Naive thymus-derived CD4-positive, alpha-beta T cell (primary cell): ENCODE measurements around the gene MND1. TPM values are rescaled to one million over a fixed set of nuclear protein-coding genes. Genes with fewer than 3 reads are reported as not detected.
A peak's percentile ranks its signal among the peaks of the same experiment; 100 is the strongest.

Experiments used
- ATAC-seq: fragments of 150-1000 bp; cut with Tn5 transposase; 2 replicates; pipeline ENCODE4 v1.10.0; 2021; ENCODE audit warnings: mild to moderate bottlenecking, moderate library complexity
- CTCF ChIA-PET: fragments of 350-600 bp; sonication (Branson Sonifier 250); formaldehyde crosslinking; loops from one replicate; lab custom pipeline; 2021; ENCODE audit warnings: antibody characterized with exemption; lab: Charles Lee
- POLR2A ChIA-PET: fragments of 350-600 bp; sonication (Branson Sonifier 250); formaldehyde crosslinking; loops from one replicate; lab custom pipeline; 2021; ENCODE audit warnings: antibody characterized with exemption, inconsistent platforms; lab: Charles Lee
- DNase-seq, 9 donors: peaks; one replicate each; pipeline versions ENCODE4 v3.0.0 to v3.0.0-alpha.2; 2020 to 2022; ENCODE audit warnings: mixed read lengths in 1 of 9
- H3K27ac ChIP-seq: one replicate; pipeline ENCODE4 v1.7.0; 2013; ENCODE audit warnings: mild to moderate bottlenecking, low read depth, low read length, moderate library complexity
- H3K27me3 ChIP-seq, 2 donors: one replicate each; pipeline ENCODE4 v1.7.0; 2013; ENCODE audit warnings: low read length in 2 of 2, mild to moderate bottlenecking in 2 of 2, moderate library complexity in 2 of 2; ENCODE audit not compliant: control insufficient read depth in 2 of 2, insufficient read depth in 2 of 2
- H3K36me3 ChIP-seq, 3 experiments: 1 replicate in 2 of 3; 2 replicates in 1 of 3; pipeline ENCODE4 v1.7.0; 2013; ENCODE audit warnings: low read length in 3 of 3, mild to moderate bottlenecking in 3 of 3, moderate library complexity in 1 of 3; ENCODE audit not compliant: insufficient read depth in 3 of 3, control insufficient read depth in 2 of 3
- H3K4me1 ChIP-seq, 2 donors: one replicate each; pipeline ENCODE4 v1.7.0; 2013; ENCODE audit warnings: low read length in 2 of 2, mild to moderate bottlenecking in 2 of 2, moderate library complexity in 1 of 2; ENCODE audit not compliant: control insufficient read depth in 2 of 2, insufficient read depth in 2 of 2
- H3K4me3 ChIP-seq: 2 replicates; pipeline ENCODE4 v1.7.0; 2013; ENCODE audit warnings: mild to moderate bottlenecking, low read length
- H3K9me3 ChIP-seq, 3 experiments: 1 replicate in 2 of 3; 2 replicates in 1 of 3; pipeline ENCODE4 v1.7.0; 2013; ENCODE audit warnings: low read length in 3 of 3; ENCODE audit not compliant: control insufficient read depth in 2 of 3
- H3K27ac Mint-ChIP-seq, 9 donors: one replicate each; pipeline ENCODE4 v1.8.0; 2020 to 2022; ENCODE audit warnings: mixed read lengths in 9 of 9, mild to moderate bottlenecking in 8 of 9, moderate library complexity in 5 of 9, inconsistent platforms in 2 of 9
- H3K27me3 Mint-ChIP-seq, 5 donors: one replicate each; pipeline ENCODE4 v1.8.0; 2021 to 2022; ENCODE audit warnings: mixed read lengths in 5 of 5, mild to moderate bottlenecking in 1 of 5
- H3K36me3 Mint-ChIP-seq, 5 donors: one replicate each; pipeline ENCODE4 v1.8.0; 2020 to 2022; ENCODE audit warnings: mixed read lengths in 5 of 5, mild to moderate bottlenecking in 3 of 5, inconsistent platforms in 1 of 5
- H3K4me1 Mint-ChIP-seq, 7 donors: one replicate each; pipeline ENCODE4 v1.8.0; 2020 to 2022; ENCODE audit warnings: mixed read lengths in 7 of 7, mild to moderate bottlenecking in 3 of 7, inconsistent platforms in 1 of 7
- H3K4me3 Mint-ChIP-seq, 10 donors: one replicate each; pipeline ENCODE4 v1.8.0; 2020 to 2022; ENCODE audit warnings: mild to moderate bottlenecking in 10 of 10, mixed read lengths in 10 of 10, moderate library complexity in 6 of 10, inconsistent platforms in 2 of 10
- H3K9me3 Mint-ChIP-seq, 11 donors: one replicate each; pipeline ENCODE4 v1.8.0; 2020 to 2022; ENCODE audit warnings: mixed read lengths in 11 of 11, mild to moderate bottlenecking in 4 of 11, inconsistent platforms in 1 of 11, moderate library complexity in 1 of 11
- intact Hi-C, 2 donors: fragments of 100-400 bp; cut with micrococcal nuclease; formaldehyde crosslinking; loops; one replicate each; pipeline ENCODE4 v1.15.1; 2023
- polyA plus RNA-seq, 2 donors: library from polyadenylated mRNA; unstranded; fragments of 300-500 nt; fragmentation: Illumina TruSeq; gene quantifications; one replicate each; pipeline ENCODE4 v1.2.3, GENCODE V29; 2021
- total RNA-seq, 6 experiments: library from RNA in 5 of 6; stranded (reverse) in 5 of 6; gene quantifications; 1 replicate in 5 of 6; 2 replicates in 1 of 6; pipeline ENCODE4 v1.2.3 and lab custom pipeline; 2021 to 2026

The MND1 gene
- total and polyA plus RNA-seq, 7 experiments from 2014 or later: 0.75 to 13.5 TPM; not detected in 5

DNA sequence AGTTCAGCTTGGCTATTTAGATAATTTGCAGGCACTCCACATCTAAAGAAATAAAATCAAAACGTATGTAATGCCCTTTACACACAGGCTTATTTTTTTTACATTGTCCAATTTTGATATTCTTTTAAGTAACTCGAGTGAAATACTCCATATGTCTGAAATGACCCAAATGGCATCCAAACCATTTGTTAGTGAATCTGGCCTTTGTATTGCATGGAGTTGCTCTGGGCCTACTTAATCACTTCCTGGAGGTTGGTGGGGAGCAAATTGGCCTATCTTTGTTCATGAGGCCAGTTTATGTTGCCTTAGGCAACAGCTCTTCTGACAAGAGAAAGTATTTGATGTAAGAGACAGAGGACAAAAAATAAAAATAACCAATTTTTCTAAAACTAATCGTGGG is 74.1 kb downstream of the MND1 start:
- Mint-ChIP-seq H3K9me3 (peaks cover 0 to 1% (median 0%) of the 10 kb centered on the region in 11 donors), H3K36me3 (peaks cover 0 to 2% (median 0%) of the 10 kb centered on the region in 5 donors), H3K27ac (peak overlapping the region in 5 of 9 donors; percentile 12 to 76 (median 25)), H3K4me1 (peaks cover 0 to 35% (median 20%) of the 10 kb centered on the region in 7 donors), H3K4me3 (no peak overlapping the region), H3K27me3 (no peaks in the 10 kb centered on the region)
- no peak overlapping the region for H3K4me3 ChIP-seq
- H3K27ac ChIP-seq: no peak overlapping the region
- no peaks in the 10 kb centered on the region for H3K9me3 ChIP-seq
- ChIA-PET POLR2A (interaction anchor here (0.5 to 1.3 kb wide), 7 partner anchors 11 to 202 kb away, joined by 3 to 4 read pairs (median 4); no protein-coding TSS in a partner anchor), CTCF (interaction anchor here (0.9 kb wide), 1 partner anchor 73 kb away, joined by 3 read pairs; no protein-coding TSS in a partner anchor)
- DNase-seq: no peak
- intact Hi-C loops: no loop called here
- H3K4me1 ChIP-seq: no peaks in the 10 kb centered on the region
- H3K36me3 ChIP-seq: no peaks in the 10 kb centered on the region
- no peaks in the 10 kb centered on the region for H3K27me3 ChIP-seq
- no peak for ATAC-seq

- H3K27ac Mint-ChIP-seq: peak overlapping the region in 5 of 9 donors; percentile 9 to 76 (median 12)
- Histone ChIP-seq H3K4me1 (no peaks in the 10 kb centered on the region), H3K36me3 (no peaks in the 10 kb centered on the region), H3K27ac (no peak overlapping the region), H3K4me3 (no peak overlapping the region), H3K27me3 (no peaks in the 10 kb centered on the region), H3K9me3 (no peaks in the 10 kb centered on the region)
- peaks cover 0 to 1% (median 0%) of the 10 kb centered on the region in 11 donors for H3K9me3 Mint-ChIP-seq
- intact Hi-C loops: no loop called here
- no peak overlapping the region for H3K4me3 Mint-ChIP-seq
- ChIA-PET POLR2A (interaction anchor here (0.9 to 1.3 kb wide), 4 partner anchors 13 to 202 kb away, joined by 3 to 4 read pairs (median 4); no protein-coding TSS in a partner anchor), CTCF (interaction anchor here (0.9 to 1.0 kb wide), 3 partner anchors 11 to 155 kb away, joined by 3 read pairs; no protein-coding TSS in a partner anchor)
- H3K27me3 Mint-ChIP-seq: no peaks in the 10 kb centered on the region
- ATAC-seq (no peak), DNase-seq (no peak)
- H3K36me3 Mint-ChIP-seq: peaks cover 0 to 2% (median 0%) of the 10 kb centered on the region in 5 donors
- H3K4me1 Mint-ChIP-seq: peaks cover 0 to 35% (median 20%) of the 10 kb centered on the region in 7 donors
These were observed 74.5 kb downstream of the MND1 start for GRCh38 chr4:153419029-153419428.

- ATAC-seq (no peak), DNase-seq (no peak)
- CTCF ChIA-PET: interaction anchor here (0.9 to 1.0 kb wide), 2 partner anchors 10 to 154 kb away, joined by 3 read pairs; no protein-coding TSS in a partner anchor
- no peaks in the 10 kb centered on the region for H3K27me3 ChIP-seq
- peaks cover 0 to 5% of the 10 kb centered on the region in 2 donors for H3K4me1 ChIP-seq
- Mint-ChIP-seq H3K27me3 (no peaks in the 10 kb centered on the region), H3K27ac (peak overlapping the region in 5 of 9 donors; percentile 12 to 48 (median 48)), H3K9me3 (peaks cover 0 to 1% (median 0%) of the 10 kb centered on the region in 11 donors), H3K4me1 (peaks cover 0 to 39% (median 26%) of the 10 kb centered on the region in 7 donors), H3K4me3 (no peak overlapping the region), H3K36me3 (peaks cover 0 to 2% (median 0%) of the 10 kb centered on the region in 5 donors)
- POLR2A ChIA-PET: no interaction called here
- H3K4me3 ChIP-seq: no peak overlapping the region
- H3K9me3 ChIP-seq: no peaks in the 10 kb centered on the region
- H3K27ac ChIP-seq: no peak overlapping the region
- no peaks in the 10 kb centered on the region for H3K36me3 ChIP-seq
- intact Hi-C loops: loop anchor here in 1 of 2 donors (10.0 kb wide), 1 partner anchor 305 kb away; no protein-coding TSS in a partner anchor
These were observed 75.3 kb downstream of the MND1 start for GRCh38 chr4:153419673-153420278.

DNA sequence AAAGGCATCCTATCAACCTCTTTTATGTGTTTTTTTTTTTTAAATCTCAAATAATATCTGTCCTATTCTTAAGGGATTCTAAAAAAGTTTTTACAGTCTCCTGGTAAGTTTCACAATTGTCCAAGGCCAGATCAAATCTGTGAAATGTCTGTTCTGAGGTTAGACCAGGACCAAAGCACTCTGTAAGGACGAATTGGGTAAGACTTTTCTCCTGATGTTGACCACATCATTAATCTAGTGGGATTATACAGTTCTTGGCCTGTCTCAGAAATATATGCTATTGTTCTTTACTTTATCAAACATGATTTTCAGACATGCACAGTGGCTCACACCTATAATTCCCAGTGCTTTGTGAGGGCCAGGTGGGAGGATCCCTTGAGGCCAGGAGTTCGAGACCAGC is 75.9 kb downstream of the MND1 start:
- no peaks in the 10 kb centered on the region for H3K27me3 Mint-ChIP-seq
- H3K4me3 Mint-ChIP-seq: no peak overlapping the region
- Histone ChIP-seq H3K27me3 (no peaks in the 10 kb centered on the region), H3K27ac (no peak overlapping the region), H3K4me3 (no peak overlapping the region), H3K4me1 (peaks cover 0 to 6% of the 10 kb centered on the region in 2 donors), H3K36me3 (no peaks in the 10 kb centered on the region), H3K9me3 (no peaks in the 10 kb centered on the region)
- no peak for ATAC-seq
- H3K9me3 Mint-ChIP-seq: peaks cover 0 to 1% (median 0%) of the 10 kb centered on the region in 11 donors
- H3K4me1 Mint-ChIP-seq: peaks cover 0 to 39% (median 26%) of the 10 kb centered on the region in 7 donors
- no peak for DNase-seq
- peak overlapping the region in 3 of 9 donors; percentile 36 to 69 (median 48) for H3K27ac Mint-ChIP-seq
- ChIA-PET POLR2A (no interaction called here), CTCF (no interaction called here)
- H3K36me3 Mint-ChIP-seq: peaks cover 0 to 2% (median 0%) of the 10 kb centered on the region in 5 donors
- intact Hi-C loops: loop anchor here in 1 of 2 donors (10.0 kb wide), 1 partner anchor 306 kb away; no protein-coding TSS in a partner anchor

GRCh38 chr4:153421941-153422340 is 77.5 kb downstream of the MND1 start:
- H3K4me1 Mint-ChIP-seq: peaks cover 5 to 53% (median 35%) of the 10 kb centered on the region in 7 donors
- no peak overlapping the region for H3K4me3 ChIP-seq
- peaks cover 0 to 1% (median 0%) of the 10 kb centered on the region in 11 donors for H3K9me3 Mint-ChIP-seq
- ATAC-seq: no peak
- peak overlapping the region in 2 of 10 donors; percentile 14 to 42 for H3K4me3 Mint-ChIP-seq
- H3K27me3 Mint-ChIP-seq: no peaks in the 10 kb centered on the region
- CTCF ChIA-PET: interaction anchor here (1.0 kb wide), 1 partner anchor 152 kb away, joined by 4 read pairs; no protein-coding TSS in a partner anchor
- intact Hi-C loops: loop anchor here in 1 of 2 donors (1.0 to 10.0 kb wide), 2 partner anchors 10 to 307 kb away; no protein-coding TSS in a partner anchor
- H3K36me3 ChIP-seq: no peaks in the 10 kb centered on the region
- H3K9me3 ChIP-seq: no peaks in the 10 kb centered on the region
- no peaks in the 10 kb centered on the region for H3K27me3 ChIP-seq
- peaks cover 0 to 2% (median 0%) of the 10 kb centered on the region in 5 donors for H3K36me3 Mint-ChIP-seq
- H3K4me1 ChIP-seq: peaks cover 9 to 20% of the 10 kb centered on the region in 2 donors
- no peak overlapping the region for H3K27ac ChIP-seq
- POLR2A ChIA-PET: interaction anchor here (0.6 to 0.9 kb wide), 4 partner anchors 11 to 66 kb away, joined by 3 read pairs; no protein-coding TSS in a partner anchor
- peak overlapping the region in 3 of 9 donors; percentile 32 to 67 (median 58) for H3K27ac Mint-ChIP-seq
- no peak for DNase-seq

DNA sequence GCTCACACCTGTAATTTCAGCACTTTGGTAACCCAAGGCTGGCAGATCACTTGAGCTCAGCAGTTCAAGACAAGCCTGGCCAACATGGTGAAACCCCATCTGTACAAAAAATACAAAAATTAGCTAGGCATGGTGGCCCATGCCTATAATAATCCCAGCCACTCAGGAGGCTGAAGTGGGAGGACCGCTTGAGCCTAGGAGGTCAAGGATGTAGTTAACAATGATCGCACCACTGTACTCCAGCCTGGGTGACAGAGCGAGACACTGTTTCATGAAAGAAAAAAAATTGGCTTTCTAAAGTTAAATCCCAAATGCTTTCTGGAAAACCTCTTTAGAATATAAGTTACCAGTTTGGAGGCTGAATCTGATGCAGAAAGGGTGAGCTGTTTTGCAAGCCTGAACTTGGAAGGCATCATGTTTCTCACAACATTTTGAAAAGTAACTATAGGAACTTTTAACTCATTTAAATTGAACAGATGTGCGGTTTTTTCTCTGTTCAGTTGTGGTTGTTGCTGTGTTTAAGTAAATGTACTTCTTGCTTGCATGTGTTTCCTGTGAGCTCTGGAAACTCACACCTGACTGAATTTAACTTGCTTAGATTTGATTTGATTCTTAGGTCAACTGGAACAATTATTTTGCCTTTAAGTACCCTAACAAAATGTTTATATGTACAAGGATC is 81.9 kb downstream of the MND1 start:
- ATAC-seq (peak; percentile 88), DNase-seq (peak in 7 of 9 donors; percentile 68 to 89 (median 82))
- Mint-ChIP-seq H3K9me3 (peaks cover 0 to 1% (median 0%) of the 10 kb centered on the region in 11 donors), H3K4me1 (peaks cover 22 to 69% (median 62%) of the 10 kb centered on the region in 7 donors), H3K27ac (peak overlapping the region; percentile 88 to 98 (median 96)), H3K27me3 (no peaks in the 10 kb centered on the region), H3K36me3 (peaks cover 0 to 3% (median 0%) of the 10 kb centered on the region in 5 donors), H3K4me3 (peak overlapping the region in 9 of 10 donors; percentile 47 to 80 (median 76))
- CTCF ChIA-PET: interaction anchor here (0.7 to 3.0 kb wide), 6 partner anchors 41 to 728 kb away, joined by 3 to 10 read pairs (median 4); no protein-coding TSS in a partner anchor
- Histone ChIP-seq H3K4me1 (peaks cover 18 to 57% of the 10 kb centered on the region in 2 donors), H3K36me3 (no peaks in the 10 kb centered on the region), H3K27me3 (no peaks in the 10 kb centered on the region), H3K4me3 (peak overlapping the region; percentile 5), H3K27ac (peak overlapping the region; percentile 79), H3K9me3 (no peaks in the 10 kb centered on the region)
- POLR2A ChIA-PET: interaction anchor here (0.7 to 2.4 kb wide), 10 partner anchors 12 to 150 kb away, joined by 3 to 17 read pairs (median 5); partner anchors contain the start of gene TMEM131L
- intact Hi-C loops: loop anchor here in 1 of 2 donors (1.0 to 10.0 kb wide), 7 partner anchors 13 to 326 kb away; no protein-coding TSS in a partner anchor
